HG03354 (cell line): Measurements from ENCODE around the gene ZBTB33.

Experiments used
- ATAC-seq: cut with Tn5 transposase; IDR thresholded peaks from one replicate; pipeline ENCODE4 v1.9.1; 2021; ENCODE audit warnings: mild to moderate bottlenecking; ENCODE audit not compliant: unreplicated experiment, poor library complexity, severe bottlenecking

ZBTB33 gene

GRCh38 chrX:120250522-120251271, at the start of gene ZBTB33:
TSS of gene ZBTB33 (plus strand) at chrX:120250812. CDS start at chrX:120253416, 2,604 bp downstream.
- ATAC-seq = peak; percentile 97

DNA sequence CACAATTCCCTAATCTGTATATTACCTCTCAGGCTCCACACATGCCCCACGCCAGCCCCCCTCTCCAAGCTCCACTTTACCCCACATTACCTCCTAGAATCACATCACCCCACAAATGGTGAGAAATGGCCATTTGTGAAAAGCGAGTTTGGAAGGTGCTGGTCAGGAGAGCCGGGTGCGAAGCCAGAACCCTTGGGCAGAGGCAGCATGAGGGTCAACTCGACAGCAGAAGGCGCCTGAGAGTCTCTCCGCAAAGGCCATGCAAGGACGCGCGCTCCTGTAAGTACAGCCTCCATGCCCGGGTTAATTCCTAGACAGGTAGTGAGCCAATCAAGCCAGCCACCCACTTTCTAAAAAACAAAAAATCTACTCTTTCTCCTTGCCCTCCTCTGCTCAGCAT, 49.8 kb upstream of the ZBTB33 start:
- ATAC-seq = no peak

GRCh38 chrX:120205816-120206753, 44.5 kb upstream of the ZBTB33 start:
- ATAC-seq = no peak

GRCh38 chrX:120207009-120207605, 43.5 kb upstream of the ZBTB33 start:
- no peak for ATAC-seq

DNA sequence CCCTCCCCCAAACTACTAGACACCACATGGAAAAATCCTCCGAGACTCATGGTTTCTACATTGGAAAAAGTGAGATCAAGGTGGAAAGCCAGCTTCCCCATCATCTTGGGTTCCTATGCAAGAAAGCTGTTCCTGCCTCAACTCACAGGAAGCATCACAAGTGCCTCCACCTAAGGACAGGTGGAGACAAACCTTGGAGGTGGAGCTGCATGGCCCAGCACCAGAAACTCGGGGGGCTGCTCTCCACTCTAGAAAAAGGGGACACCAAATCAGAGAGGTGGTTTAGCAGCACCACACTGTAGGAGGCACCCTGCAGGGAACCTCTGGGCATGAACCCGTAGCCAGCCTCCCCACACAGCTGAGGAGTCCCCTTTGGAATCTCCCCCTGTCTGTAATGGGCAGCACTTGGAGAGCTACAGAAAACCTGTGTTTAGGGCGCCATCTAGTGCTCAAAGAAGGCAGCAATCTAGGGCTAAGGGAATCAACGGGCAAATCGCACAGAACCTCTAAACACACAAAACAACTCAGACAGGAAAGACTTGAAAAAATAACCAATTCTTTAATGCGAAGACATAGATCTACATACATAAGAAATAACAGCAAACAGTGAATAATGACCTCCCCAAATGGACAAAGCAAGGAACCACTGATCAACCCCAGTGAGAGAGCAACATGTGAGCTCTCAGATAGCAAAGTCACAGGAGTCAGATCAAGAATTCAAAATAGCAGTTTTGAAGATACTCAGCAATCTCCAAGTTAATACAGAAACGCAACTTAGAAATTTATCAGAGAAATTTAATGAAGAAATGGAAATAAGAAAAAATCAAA, 37.0 kb upstream of the ZBTB33 start:
- ATAC-seq = peak; percentile 84

DNA sequence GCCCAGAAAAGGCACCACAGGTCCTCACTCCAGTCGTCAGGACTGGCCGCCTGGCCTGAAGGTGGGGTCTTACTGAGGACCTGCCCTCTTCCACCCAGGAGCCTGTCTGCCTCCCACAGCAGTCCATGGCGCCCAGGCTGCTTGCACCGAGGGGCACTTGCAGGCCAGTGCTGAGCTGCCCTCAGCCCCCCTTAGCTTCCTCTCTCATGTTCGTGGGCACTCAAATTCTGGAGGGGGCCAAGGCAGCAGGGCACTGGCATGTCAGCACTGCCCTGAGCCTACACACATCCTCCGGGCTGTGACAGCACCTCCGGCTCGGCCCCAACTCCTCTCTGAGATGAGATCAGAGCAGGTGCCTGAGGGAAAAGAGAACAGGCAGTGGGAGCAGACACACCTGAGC, 27.2 kb upstream of the ZBTB33 start:
- ATAC-seq = no peak

GRCh38 chrX:120224388-120224787, 26.2 kb upstream of the ZBTB33 start:
- ATAC-seq = no peak

DNA sequence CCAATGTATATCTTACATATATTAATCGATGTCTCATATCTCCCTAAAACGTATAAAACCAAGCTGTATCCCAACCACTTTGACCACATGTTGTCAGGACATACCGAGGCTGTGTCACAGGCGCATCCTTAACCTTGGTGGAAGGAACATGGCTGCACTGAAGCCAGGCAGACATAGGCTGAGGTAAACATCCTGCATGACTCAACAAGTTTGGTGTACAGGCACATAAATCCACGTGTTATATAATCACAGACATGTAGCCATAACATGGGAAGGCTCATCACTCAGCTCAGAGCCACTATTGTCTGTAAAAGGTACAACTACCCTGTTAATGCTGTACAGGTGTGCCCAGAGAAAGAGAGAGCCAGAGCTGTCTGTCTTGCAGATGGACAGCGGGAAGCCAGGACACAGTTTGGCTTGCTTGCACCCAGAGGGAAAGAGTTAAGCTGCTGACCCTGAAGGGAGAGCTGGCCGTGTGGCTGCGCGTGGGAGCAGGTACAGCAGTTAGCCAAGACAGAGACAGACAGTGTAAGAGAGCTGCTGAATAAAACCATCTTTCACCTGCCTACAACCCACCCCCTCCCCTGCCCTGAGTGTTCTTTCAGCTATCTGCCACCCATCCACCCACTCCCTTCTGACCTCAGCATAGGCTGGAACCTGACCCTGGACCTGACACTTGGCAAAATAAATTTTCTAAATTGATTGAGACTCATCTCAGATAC, 22.3 kb upstream of the ZBTB33 start:
- no peak for ATAC-seq

DNA sequence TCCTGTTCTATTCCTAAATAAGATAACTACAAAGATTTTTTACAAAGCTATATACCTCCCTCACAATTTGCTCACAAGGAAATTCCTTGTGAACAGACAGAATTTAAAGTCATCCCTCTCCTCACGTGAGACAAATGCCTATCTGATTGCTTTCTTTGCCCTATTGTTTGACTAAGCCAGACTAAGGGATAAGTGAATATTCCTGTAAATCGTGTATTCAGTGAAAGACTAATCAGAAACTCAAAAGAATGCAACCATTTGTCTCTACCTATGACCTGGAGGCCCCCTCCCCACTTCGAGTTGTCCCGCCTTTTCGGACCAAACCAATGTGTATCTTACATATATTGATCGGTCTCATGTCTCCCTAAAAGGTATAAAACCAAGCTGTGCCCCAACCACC, 15.3 kb upstream of the ZBTB33 start:
- ATAC-seq = no peak

DNA sequence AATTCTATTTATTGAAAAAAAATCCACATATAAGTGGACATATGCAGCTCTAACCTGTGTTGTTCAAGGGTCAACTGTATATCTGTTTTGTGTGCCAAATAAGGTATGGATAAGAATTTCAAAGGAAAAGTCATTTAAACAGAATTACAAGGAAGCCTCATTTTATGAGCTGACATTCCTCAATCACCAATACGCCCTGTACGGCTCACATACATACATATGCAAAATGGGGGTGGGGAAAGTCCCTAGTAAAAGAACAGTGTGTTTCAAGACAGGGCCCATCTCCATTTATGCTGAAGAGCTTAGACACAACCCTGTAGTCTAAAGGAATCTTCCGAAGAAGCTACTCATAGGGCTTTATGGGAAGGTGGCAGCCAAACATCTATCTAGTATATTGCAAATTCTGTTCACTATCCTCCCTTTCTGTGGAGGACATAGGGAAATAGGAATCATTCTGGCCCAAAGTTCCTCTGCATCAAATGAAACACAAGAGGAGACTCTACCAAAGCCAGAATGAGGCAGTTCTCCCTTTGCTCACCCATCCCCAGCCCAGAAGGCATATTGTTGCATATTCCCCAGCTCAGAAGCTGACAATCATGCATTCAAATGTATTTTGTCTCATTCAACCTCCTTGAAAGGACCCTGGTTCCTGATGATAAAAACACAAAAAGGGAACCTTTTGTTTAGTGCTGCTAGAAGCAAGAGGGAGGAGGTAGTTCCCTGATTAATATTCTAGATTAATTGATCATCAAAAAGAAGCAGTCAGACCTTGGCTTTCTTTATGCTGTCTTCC, 13.7 kb upstream of the ZBTB33 start:
- ATAC-seq = no peak

GRCh38 chrX:120238933-120239332, 11.7 kb upstream of the ZBTB33 start:
- no peak for ATAC-seq

DNA sequence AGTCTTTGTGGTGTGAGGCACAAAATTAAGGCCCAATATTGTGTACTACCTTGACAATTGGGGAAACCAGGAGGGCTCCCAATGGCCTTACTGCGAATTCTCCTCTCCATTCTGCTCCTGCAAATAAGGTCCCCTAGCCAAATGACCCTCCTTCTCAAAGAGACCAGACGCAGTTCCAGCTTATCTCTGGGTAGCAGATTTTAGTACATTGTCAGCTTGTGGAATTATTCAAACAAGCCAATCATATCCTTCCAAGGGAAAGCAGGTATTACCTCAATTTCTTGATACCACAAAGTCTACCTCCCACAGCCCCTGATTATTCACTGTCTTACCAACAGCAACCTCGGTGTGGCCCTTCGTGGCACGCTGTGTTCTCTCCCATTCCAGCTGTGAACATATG, 7.8 kb upstream of the ZBTB33 start:
- ATAC-seq = no peak

GRCh38 chrX:120244395-120244734, 6.2 kb upstream of the ZBTB33 start:
- ATAC-seq = no peak

GRCh38 chrX:120244735-120245498, 5.7 kb upstream of the ZBTB33 start:
- peak; percentile 81 for ATAC-seq

GRCh38 chrX:120251471-120252011, 929 bp downstream of the ZBTB33 start:
- ATAC-seq = no peak

DNA sequence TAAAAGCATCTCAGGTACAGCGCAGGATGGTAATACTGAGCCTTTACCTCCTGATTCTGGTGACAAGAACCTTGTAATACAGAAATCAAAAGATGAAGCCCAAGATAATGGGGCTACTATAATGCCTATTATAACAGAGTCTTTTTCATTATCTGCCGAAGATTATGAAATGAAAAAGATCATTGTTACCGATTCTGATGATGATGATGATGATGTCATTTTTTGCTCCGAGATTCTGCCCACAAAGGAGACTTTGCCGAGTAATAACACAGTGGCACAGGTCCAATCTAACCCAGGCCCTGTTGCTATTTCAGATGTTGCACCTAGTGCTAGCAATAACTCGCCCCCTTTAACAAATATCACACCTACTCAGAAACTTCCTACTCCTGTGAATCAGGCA, 3.2 kb downstream of the ZBTB33 start:
- ATAC-seq = no peak

GRCh38 chrX:120260369-120260768, 9.8 kb downstream of the ZBTB33 start:
- ATAC-seq = no peak
